A673 (cell line): ENCODE data around the gene FAM131B. TPM values are rescaled to one million over a fixed set of nuclear protein-coding genes. Genes with fewer than 3 reads are reported as not detected.

Experiments used
- BruUV-seq: library from RNA; stranded (reverse); fragments of 400-500 nt; replicated peaks from 2 replicates; lab custom pipeline; 2021; lab: Mats Ljungman, UMichigan
- CTCF ChIA-PET: fragments of 300-600 bp; sonication (Branson Sonifier 250); formaldehyde crosslinking; loops from one replicate; lab custom pipeline; 2022; ENCODE audit warnings: antibody characterized with exemption; lab: Charles Lee
- POLR2A ChIA-PET: fragments of 300-600 bp; sonication (Branson Sonifier 250); formaldehyde crosslinking; loops from one replicate; lab custom pipeline; 2022; ENCODE audit warnings: antibody characterized with exemption; ENCODE audit not compliant: low non-redundant PET; lab: Charles Lee
- DNase-seq: peaks from one replicate; pipeline ENCODE4 v3.0.0-alpha.2; 2015; ENCODE audit warnings: low spot score
- H3K27ac ChIP-seq: fragments of 200-600 bp; sonication (generic); 2 replicates; pipeline ENCODE4 v1.5.1; 2016; ENCODE audit warnings: mixed run types, low read depth, mild to moderate bottlenecking, mixed read lengths, antibody characterized with exemption, low read length; ENCODE audit not compliant: poor library complexity, severe bottlenecking
- H3K27me3 ChIP-seq: fragments of 200-600 bp; sonication (generic); replicated peaks from 2 replicates; pipeline ENCODE4 v1.6.1; 2017; ENCODE audit warnings: mixed run types, low read depth, mild to moderate bottlenecking, mixed read lengths, antibody characterized with exemption, low read length; ENCODE audit not compliant: insufficient read depth, poor library complexity
- H3K36me3 ChIP-seq: fragments of 200-600 bp; sonication (generic); 2 replicates; pipeline ENCODE4 v1.6.1; 2016; ENCODE audit warnings: mixed run types, mild to moderate bottlenecking, mixed read lengths, antibody characterized with exemption, low read length; ENCODE audit not compliant: insufficient read depth, poor library complexity, severe bottlenecking
- H3K4me1 ChIP-seq: fragments of 200-600 bp; sonication (generic); 2 replicates; pipeline ENCODE4 v1.6.1; 2017; ENCODE audit warnings: mixed run types, mild to moderate bottlenecking, mixed read lengths, antibody characterized with exemption, low read length; ENCODE audit not compliant: insufficient read depth, poor library complexity, severe bottlenecking
- H3K4me3 ChIP-seq: fragments of 200-600 bp; sonication (generic); 2 replicates; pipeline ENCODE4 v1.5.1; 2016; ENCODE audit warnings: low read depth, mixed run types, mild to moderate bottlenecking, mixed read lengths, low read length; ENCODE audit not compliant: poor library complexity, severe bottlenecking
- H3K9me3 ChIP-seq: fragments of 200-600 bp; sonication (generic); 2 replicates; pipeline ENCODE4 v1.6.1; 2016; ENCODE audit warnings: mixed run types, low read depth, mild to moderate bottlenecking, mixed read lengths, antibody characterized with exemption, low read length; ENCODE audit not compliant: poor library complexity, severe bottlenecking
- CTCF ChIP-seq: fragments of 300-800, 200-600 bp; sonication (generic); conservative IDR thresholded peaks from 2 replicates; pipeline ENCODE4 v1.5.1; 2017; ENCODE audit warnings: low read depth, mild to moderate bottlenecking, antibody characterized with exemption, low read length, moderate library complexity, mixed read lengths
- EZH2 ChIP-seq: fragments of 200-600 bp; sonication (generic); IDR thresholded peaks from 2 replicates; pipeline ENCODE4 v1.6.1; 2017; ENCODE audit warnings: borderline replicate concordance, low read depth, mild to moderate bottlenecking, mixed read lengths, antibody characterized with exemption, low read length; ENCODE audit not compliant: poor library complexity, severe bottlenecking
- intact Hi-C: fragments of 100-400 bp; cut with micrococcal nuclease; formaldehyde crosslinking; loops from one replicate; pipeline ENCODE4 v1.10.0; 2022; ENCODE audit not compliant: unreplicated experiment
- total RNA-seq: library from RNA; stranded (reverse); gene quantifications from 2 replicates; pipeline ENCODE4 v1.2.3, GENCODE V29; 2021

The FAM131B gene
- total RNA-seq, 1 experiment from 2014 or later, result 1.9 TPM

- peaks cover 38% of the 10 kb centered on the region for H3K4me1 ChIP-seq
- no peak for DNase-seq
- TF ChIP-seq EZH2 (no peak), CTCF (0 out of 2 replicates have a peak, but pooled peaks have one; percentile 22)
- intact Hi-C loops, result no loop called here
- H3K9me3 ChIP-seq, result no peaks in the 10 kb centered on the region
- BruUV-seq, result no TSS peak
- no peak within 1 kb of the TSS for H3K27ac ChIP-seq
- H3K36me3 ChIP-seq, result no peaks in the 10 kb centered on the region
- H3K4me3 ChIP-seq, result no peak within 1 kb of the TSS
- ChIA-PET CTCF (interaction anchor here (0.6 kb wide), 1 partner anchor 33 kb away, joined by 3 read pairs; no protein-coding TSS in a partner anchor), POLR2A (no interaction called here)
- H3K27me3 ChIP-seq, result no peaks in the 10 kb centered on the region
Observed at GRCh38 chr7:143408686-143409561, 46.4 kb upstream of the FAM131B start, which contains the start of gene EPHA1. EPHA1 (minus strand) TSS chr7:143408856; CDS start chr7:143408805, 51 bp downstream.

GRCh38 chr7:143408252-143408685 lies 45.8 kb upstream of the FAM131B start:
- CTCF ChIA-PET, result interaction anchor here (0.6 kb wide), 1 partner anchor 34 kb away, joined by 3 read pairs; no protein-coding TSS in a partner anchor
- H3K9me3 ChIP-seq, result no peaks in the 10 kb centered on the region
- no peaks in the 10 kb centered on the region for H3K27me3 ChIP-seq
- no TSS peak for BruUV-seq
- H3K36me3 ChIP-seq, result no peaks in the 10 kb centered on the region
- TF ChIP-seq CTCF, result no peak
- TF ChIP-seq EZH2, result no peak
- H3K27ac ChIP-seq, result no peak overlapping the region
- intact Hi-C loops, result no loop called here
- DNase-seq, result no peak
- H3K4me1 ChIP-seq, result peaks cover 38% of the 10 kb centered on the region
- POLR2A ChIA-PET, result no interaction called here
- no peak overlapping the region for H3K4me3 ChIP-seq

- H3K27ac ChIP-seq, result no peak overlapping the region
- DNase-seq, result no peak
- intact Hi-C loops, result no loop called here
- H3K27me3 ChIP-seq, result no peaks in the 10 kb centered on the region
- H3K4me1 ChIP-seq, result peaks cover 38% of the 10 kb centered on the region
- H3K9me3 ChIP-seq, result no peaks in the 10 kb centered on the region
- TF ChIP-seq EZH2 (no peak), CTCF (no peak)
- no peak overlapping the region for H3K4me3 ChIP-seq
- POLR2A ChIA-PET, result interaction anchor here (0.7 kb wide), 1 partner anchor 982 kb away, joined by 3 read pairs; no protein-coding TSS in a partner anchor
- no TSS peak for BruUV-seq
- H3K36me3 ChIP-seq, result no peaks in the 10 kb centered on the region
- CTCF ChIA-PET, result no interaction called here
Observed at GRCh38 chr7:143407287-143408251, 45.1 kb upstream of the FAM131B start.
